Adipose tissue (tissue), 3 donors: Measurements from ENCODE around the gene FGD2. TPM values are rescaled to one million over a fixed set of nuclear protein-coding genes. Genes with fewer than 3 reads are reported as not detected.

Experiments
- H3K27ac ChIP-seq: one replicate; pipeline ENCODE4 v1.5.1; 2013; ENCODE audit warnings: low read depth, low read length
- WGBS, 3 donors: extraction: QIAGEN DNeasy Blood & Tissue Kit; methylation state at CpG; one replicate each; pipeline ENCODE4 v1.1.7; 2013; 5-methylcytosine and 5-hydroxymethylcytosine counted together
- polyA plus RNA-seq, 3 donors: library from polyadenylated mRNA; stranded (reverse); fragments of 200-250 nt; gene quantifications; one replicate each; pipeline ENCODE4 v1.2.3, GENCODE V29; 2013
- donor health status: healthy with polysubstance abuse.
- donor health status: Bipolar disorder and iron deficiency.
- donor health status: healthy.

FGD2 gene
- polyA plus RNA-seq: 10 to 100 TPM in 1 of 3 donors, 1 to 10 TPM in 2; 3.6 to 10.1 (median 7.0) TPM

DNA sequence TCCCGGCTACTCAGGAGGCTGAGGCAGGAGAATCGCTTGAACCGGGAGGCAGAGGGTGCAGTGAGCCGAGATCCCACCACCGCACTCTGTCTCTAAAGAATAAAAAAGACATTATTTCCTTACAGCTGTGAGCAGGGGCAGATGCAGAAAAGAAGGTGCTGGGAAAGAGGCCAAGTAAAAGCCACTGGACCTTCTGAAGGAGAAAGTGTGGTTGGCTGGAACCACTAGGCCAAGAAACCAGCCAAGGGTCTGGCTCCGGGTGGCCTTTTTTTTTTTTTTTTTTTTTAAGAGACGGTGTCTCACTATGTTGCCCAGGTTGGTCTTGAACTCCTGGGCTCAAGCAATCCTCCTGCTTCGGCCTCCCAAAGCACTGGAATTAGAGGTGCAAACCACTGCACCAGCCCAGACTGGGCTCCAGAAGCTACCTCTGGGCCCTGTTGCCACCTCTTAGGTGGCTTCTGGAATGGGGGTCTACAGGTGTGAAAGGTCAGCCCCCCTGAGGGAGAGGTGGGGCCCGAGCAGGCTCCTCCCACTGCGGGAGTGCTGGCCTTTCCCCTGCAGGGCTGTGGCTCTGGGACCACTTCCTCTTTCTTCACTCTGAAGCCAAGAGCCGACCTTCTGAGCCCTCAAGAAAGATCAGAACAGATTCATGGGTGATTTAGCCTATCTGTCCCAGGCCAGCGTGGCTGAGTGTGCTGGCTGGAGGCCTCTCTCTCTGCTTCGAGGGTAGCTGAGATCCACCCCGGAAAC lies at the start of gene FGD2:
FGD2 (plus strand) TSS at position 595 of the 750 bp plus-strand sequence. CDS start 163 bp downstream, outside the sequence.
- H3K27ac ChIP-seq: no peak within 1 kb of the TSS
- WGBS, 3 donors: 66 to 81% (median 68%) methylated on average over 14 of the region's 14 CpGs

GRCh38 chr6:36955671-36956445 lies 49.6 kb upstream of the FGD2 start:
- H3K27ac ChIP-seq: no peak overlapping the region
- WGBS, 3 donors: 50 to 67% (median 58%) methylated on average over 9 of the region's 9 CpGs

DNA sequence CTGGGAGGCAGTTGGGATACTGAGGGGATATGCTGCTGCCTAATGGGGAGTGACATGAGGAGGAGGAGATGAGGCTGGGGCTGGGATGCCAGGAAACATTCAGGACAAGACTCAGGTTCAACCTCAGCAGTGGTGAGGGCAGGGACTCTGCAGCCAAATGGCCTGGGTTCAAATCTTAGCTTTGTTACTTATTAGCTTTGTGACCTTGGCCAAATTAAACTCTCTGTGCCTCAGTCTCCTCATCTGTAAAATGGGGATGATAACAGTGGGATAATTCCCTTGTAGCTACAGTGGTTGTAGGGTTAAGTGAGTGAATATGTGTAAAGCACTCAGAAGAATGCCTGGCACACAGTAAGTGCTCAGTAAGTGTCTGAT lies 49.0 kb upstream of the FGD2 start:
- H3K27ac ChIP-seq: no peak overlapping the region

DNA sequence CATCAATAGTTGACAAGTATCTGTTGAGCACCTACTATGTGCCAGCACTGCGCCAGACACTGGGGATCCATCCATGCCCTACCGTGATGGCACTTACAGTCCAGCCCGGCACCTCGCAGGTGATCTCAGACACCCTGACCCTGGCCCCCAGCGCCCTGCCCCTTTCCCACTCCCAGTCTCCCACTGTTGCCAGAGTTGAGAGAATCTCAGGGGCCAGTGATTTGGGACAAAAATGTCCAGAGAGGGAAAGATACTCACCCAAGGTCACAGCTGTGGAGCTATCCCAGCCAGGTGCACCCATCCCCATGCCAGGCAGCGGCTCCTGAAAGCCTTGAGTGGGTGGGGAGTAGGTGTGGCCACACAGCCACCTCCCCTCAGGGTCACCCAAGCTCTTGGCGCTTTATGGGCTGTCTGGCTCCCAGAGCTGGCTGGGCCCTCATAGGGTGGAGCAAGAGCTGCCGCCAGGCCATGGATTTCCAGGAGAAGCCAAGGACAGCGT lies 47.6 kb upstream of the FGD2 start:
- H3K27ac ChIP-seq: no peak overlapping the region
- 68 to 91% (median 83%) methylated on average over 9 of the region's 9 CpGs for WGBS, 3 donors

DNA sequence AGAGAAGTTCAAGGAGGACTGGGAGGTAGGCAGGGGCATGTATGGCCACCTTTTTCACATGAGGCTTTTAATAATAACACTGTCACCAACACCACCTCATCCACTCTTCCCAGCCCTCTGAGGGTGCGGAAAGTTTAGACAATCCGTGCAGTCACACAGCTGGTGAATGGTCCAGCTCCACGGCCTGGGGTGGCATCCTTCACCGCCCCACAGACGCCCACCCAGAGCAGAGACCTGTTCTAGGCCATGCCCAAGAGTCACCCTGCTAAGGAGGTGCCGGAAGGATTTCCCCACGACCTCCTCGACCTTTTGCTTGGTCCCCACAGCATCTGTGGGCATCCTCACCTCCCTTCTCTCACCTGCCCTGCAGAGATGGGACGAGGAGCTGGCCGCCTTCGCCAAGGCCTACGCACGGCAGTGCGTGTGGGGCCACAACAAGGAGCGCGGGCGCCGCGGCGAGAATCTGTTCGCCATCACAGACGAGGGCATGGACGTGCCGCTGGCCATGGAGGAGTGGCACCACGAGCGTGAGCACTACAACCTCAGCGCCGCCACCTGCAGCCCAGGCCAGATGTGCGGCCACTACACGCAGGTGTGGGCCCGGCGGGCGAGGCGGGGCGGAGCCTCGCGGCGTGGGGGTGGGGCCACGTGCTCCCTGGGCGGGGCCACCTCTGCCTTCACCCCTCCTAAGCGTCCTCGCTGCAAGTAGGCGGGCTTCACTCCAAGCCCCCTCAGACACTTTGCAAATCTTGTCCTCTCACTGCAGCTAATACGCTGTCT lies 46.5 kb upstream of the FGD2 start:
- WGBS, 3 donors: 81 to 90% (median 83%) methylated on average over 40 to 44 of the region's 44 CpGs
- no peak overlapping the region for H3K27ac ChIP-seq

DNA sequence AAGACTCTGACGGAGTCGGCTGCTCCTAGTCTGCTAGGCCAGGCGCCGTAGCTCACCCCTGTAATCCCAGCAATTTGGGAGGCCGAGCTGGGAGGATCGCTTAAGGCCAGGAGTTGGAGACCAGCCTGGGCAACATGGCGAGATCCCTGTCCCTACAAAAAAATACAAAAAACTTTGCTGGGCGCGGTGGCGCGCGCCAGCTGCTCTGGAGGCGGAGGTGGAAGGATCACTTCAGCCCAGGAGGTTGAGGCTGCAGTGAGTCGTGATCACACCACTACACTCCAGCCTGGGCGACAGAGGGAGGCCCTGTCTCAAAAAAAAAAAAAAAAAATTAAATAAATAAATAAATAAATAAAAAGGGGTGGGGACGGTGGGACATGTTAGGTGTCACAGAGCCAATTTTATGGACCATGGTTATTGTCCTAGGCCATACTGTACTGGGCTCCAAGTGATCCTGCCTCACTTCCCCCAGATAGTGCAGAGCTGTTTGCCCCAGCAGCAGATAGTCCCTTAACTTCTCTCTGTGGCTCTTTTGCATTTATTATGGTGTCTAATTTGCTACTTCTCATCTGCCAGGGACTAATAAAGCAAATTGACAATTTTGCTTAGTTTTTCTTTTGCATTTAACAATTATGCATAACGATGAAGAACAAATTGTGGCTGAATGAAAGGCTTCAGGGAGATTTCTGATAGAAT lies 45.8 kb upstream of the FGD2 start:
- WGBS, 3 donors: 93 to 95% (median 94%) methylated on average over 17 of the region's 17 CpGs
- no peak overlapping the region for H3K27ac ChIP-seq

DNA sequence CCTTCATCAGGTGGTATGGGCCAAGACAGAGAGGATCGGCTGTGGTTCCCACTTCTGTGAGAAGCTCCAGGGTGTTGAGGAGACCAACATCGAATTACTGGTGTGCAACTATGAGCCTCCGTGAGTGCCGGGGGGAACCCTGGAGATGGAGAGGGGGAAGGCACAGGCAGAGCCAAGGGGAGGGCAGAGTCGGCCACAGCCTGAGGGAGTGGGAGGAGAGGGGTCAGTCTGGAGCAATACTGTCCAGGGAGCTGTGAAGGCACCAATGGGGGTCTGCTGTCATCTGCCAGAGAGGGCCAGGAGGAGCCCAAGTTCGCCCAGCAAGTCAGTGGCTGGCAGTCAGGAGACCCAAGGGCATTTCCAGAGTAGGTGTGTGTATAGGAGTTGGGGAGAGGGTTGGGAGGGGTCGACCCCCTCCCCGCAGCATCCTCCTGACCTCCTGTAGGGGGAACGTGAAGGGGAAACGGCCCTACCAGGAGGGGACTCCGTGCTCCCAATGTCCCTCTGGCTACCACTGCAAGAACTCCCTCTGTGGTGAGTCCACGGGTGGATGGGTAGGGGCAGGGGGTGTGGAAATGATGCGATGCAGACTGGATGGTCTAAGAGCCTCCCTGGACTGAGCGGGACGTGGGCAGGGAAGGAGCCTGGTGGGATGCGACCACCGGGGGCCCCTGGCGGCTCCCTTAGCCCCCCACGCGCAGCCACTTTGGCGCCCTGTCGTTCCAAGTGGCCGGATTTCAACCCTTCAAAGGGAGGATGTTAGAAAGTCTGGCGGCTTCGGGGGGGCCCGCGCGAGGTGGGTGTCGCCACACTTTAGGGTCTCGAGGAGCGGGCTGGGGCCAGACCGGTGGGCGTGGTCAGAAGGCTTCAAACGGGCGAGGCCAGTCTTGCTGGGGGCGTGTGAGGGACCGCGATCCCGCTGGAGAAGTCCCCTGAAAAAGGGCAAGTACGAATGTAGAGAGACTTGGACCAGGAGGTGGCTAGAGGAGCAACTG lies 43.7 kb upstream of the FGD2 start:
- no peak overlapping the region for H3K27ac ChIP-seq
- 53 to 74% (median 56%) methylated on average over 40 of the region's 40 CpGs for WGBS, 3 donors

GRCh38 chr6:36962874-36963273 lies 42.6 kb upstream of the FGD2 start:
- 41 to 71% (median 54%) methylated on average over 12 of the region's 12 CpGs for WGBS, 3 donors
- no peak overlapping the region for H3K27ac ChIP-seq

DNA sequence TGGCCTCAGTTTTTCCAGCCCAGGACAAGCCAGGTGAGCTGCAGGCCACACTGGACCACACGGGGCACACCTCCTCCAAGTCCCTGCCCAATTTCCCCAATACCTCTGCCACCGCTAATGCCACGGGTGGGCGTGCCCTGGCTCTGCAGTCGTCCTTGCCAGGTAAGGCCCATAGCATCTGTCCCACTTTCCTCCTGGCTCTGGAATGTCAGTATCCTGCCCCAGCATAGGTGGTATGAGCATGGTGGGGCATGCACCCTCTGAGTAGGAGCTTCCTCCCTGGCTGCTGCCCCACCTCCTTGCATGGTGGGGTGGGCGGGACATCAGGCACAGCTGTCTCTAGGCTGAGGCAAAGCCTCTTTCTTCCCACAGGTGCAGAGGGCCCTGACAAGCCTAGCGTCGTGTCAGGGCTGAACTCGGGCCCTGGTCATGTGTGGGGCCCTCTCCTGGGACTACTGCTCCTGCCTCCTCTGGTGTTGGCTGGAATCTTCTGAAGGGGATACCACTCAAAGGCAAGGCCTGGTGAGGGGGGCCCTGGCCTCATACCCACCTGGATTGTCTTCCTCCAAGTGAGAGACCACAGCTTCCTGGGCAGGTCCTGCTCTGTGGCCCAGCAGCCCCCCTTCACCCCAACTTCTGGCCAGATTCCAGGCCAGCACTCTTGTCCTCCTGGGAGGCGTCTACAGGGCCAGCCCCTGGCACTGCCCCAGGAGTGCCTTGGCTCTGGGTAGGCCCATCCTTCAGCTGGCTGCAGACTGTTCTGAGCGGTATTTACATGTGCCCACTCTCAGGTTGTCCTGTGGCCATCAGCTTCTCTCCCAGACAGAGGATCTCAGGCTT lies 41.8 kb upstream of the FGD2 start:
- no peak overlapping the region for H3K27ac ChIP-seq
- 54 to 59% (median 58%) methylated on average over 11 of the region's 11 CpGs for WGBS, 3 donors

- 80 to 85% (median 83%) methylated on average over 6 of the region's 6 CpGs for WGBS, 3 donors
- no peak overlapping the region for H3K27ac ChIP-seq
Observed at GRCh38 chr6:36964349-36964748, 41.1 kb upstream of the FGD2 start.

GRCh38 chr6:36964908-36965307 lies 40.5 kb upstream of the FGD2 start:
- H3K27ac ChIP-seq: no peak overlapping the region
- 63 to 87% (median 73%) methylated on average over 4 of the region's 4 CpGs for WGBS, 3 donors

GRCh38 chr6:36967301-36967700 lies 38.2 kb upstream of the FGD2 start:
- H3K27ac ChIP-seq: no peak overlapping the region
- WGBS, 3 donors: 79 to 81% (median 79%) methylated on average over 3 of the region's 3 CpGs

GRCh38 chr6:36967757-36968156 lies 37.7 kb upstream of the FGD2 start:
- WGBS, 3 donors: 80 to 96% (median 88%) methylated on average over 4 of the region's 4 CpGs
- no peak overlapping the region for H3K27ac ChIP-seq

DNA sequence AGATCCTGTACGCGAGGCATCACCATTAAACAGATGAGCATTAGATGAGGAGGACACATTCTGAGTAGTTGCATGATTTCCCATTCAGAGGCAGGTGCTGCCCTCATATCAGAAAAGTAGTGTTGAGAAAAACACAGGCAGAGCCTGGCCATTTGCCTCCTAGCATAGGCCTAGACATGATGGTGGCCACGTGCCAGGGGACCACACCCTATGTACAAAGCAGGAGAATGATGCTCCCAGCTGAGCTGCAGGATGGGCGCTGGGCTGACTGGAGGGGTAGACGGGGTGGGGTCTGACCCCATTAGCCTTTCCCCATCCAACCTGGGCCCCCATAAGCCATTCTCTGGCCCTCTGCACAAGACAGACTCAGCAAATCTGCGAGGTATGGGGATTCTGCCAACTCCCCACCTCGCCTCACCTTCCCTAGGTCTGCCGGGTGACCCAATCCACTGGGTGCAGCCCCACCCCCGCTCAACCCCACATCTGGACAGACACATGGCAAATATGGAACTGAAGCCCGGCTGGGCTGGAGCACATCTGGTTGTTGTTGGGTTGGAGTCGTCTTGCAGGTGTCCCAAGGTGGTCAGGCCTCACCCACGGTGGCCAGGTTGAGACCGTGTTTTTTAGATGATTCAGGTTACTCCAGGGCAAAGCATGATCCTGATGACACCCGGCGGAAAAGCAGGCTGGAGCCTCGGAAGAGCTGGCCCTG lies 37.0 kb upstream of the FGD2 start:
- WGBS, 3 donors: 83 to 85% (median 84%) methylated on average over 16 of the region's 16 CpGs
- no peak overlapping the region for H3K27ac ChIP-seq

DNA sequence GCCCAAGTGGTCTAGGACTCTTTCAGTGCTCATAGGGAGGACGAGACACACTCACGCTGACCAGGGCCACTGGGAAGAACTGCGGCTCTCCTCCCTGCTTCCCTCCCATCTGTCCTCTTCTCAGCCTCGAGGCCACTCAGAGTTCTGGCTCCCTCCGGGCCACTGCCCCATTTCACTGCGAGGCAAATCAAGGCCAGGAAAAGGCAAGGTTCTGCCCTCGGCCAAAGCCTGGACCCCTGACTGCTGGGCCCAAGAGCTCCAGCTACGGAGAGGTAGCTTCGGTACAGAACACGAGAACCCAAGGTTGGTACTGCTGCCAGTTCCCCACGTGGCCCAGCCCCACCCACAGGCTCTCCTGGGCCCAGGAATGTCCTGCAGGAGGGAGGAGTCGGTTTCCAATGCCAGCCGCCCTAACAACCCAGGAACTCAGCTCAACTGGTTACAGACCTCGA lies 36.2 kb upstream of the FGD2 start:
- 68 to 85% (median 80%) methylated on average over 14 of the region's 14 CpGs for whole genome bisulfite sequencing, 3 donors
- no peak overlapping the region for H3K27ac ChIP-seq
